ENCODE measurements around the gene TBC1D5.

TBC1D5 gene

DNA sequence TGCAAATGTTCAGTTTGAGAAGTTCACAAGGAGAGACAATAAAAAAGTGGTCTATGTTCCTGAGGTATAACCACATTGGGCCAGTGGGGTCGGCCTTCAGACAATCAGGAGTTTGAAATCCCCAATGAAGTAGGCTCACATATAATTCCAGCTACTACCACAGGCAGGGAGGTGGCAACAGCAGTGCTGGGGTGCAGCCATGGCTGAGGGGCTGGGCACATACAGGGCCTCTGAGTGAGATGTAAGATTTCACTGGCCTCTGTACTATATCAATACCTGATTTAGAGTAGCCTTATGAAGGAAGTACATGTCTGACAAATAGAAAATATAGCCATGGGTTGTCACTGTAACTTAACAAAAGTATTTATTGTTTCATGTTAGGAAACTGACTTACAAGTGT, 402.2 kb downstream of the TBC1D5 start:
- no peak for DNase-seq

DNA sequence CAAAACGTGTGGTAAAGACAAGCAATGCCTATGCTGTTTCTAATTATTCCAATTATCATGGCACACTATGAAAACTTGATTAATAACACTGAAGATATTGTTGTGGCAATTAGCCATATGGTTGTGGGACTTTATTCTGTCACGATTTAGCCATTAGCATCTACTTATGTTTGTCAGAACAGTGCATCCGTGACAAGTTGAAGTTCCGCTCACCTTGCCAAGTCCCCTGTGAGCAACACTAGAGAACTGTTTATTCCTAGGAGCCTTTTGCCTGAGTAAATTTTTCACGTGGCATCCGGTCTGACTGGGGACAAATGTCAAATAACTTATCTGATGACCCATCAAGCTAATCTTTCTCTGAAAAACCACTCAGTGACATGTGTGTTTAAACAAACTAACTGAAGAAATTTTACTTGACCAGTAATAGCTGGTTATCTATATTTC, 403.3 kb downstream of the TBC1D5 start:
- no peak for DNase-seq

DNA sequence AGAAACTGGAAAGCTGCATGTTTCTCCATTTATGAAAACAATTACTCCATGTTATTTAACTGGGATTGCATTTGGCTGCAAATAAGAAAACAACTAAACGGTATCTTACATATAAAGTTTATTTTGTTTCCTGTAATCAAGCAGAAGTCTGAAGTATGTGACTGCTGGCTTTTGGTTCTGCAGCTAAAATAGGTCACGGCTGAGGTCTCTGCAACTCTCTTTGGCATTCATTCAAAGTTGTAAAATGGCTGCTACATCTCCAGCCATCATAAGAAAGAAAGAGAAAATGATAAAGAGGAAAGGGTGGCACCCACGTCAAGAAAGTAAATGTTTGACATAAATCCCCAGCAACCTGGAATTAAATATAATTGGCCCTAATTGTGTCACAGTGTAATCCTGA, 406.1 kb downstream of the TBC1D5 start:
- peak; percentile 13 to 70 for DNase-seq

DNA sequence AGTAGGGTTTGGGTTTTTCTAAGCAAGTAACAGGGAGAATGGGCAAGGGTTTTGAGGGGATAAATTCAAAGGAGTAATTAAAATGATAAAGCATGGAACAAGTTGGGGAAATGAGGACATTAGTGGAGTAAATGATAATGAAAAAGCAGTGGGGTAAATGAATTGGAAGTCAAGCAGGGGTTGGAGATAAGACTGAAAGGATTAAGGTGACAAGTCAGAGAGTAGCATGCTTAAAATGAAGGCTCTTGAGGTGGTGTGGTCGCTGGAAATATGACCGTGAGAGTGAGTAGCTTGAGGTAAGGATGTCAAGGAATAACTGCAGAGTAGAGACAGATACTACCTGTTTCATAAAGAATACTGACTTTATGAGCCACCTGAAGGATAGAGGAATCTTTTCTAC, 408.5 kb downstream of the TBC1D5 start:
- no peak for DNase-seq

DNA sequence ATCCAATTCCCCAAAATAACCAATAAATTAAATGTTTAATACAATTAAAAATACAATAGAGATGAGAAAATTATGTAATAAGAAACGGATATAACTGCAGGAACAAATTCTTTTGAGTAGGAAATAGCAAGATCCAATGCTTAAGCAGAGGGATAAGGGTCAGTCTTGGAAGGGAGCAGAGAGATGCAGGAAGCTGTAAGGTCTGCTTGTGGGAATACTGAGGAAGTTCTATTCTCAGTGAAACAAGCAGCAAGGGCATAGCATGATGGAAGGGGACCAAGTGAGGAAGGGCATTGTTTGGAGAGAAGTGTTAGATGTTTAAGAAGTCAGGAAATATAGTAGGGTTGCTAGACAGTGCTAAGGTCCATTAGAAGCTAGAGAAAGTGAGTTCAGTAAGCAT, 409.0 kb downstream of the TBC1D5 start:
- no peak for DNase-seq

DNA sequence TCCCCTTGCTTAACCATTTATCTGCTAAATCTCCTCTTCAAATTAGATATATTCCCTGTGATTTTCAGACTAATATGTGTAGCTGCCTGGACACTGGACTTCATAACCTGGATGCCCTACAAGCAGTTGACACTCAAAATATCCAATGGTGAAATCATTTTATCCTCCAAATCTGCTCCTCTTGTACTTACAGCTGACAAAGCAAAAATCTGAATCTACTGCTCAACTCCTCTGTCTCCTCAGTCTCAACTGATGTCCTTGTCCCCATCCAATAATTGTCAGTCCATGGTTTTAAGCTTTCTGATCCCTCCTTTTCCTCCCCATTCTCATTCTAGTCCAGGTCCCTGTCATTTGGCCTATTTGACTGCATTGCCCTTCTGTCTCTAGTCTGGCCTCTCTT, 411.8 kb downstream of the TBC1D5 start:
- no peak for DNase-seq

DNA sequence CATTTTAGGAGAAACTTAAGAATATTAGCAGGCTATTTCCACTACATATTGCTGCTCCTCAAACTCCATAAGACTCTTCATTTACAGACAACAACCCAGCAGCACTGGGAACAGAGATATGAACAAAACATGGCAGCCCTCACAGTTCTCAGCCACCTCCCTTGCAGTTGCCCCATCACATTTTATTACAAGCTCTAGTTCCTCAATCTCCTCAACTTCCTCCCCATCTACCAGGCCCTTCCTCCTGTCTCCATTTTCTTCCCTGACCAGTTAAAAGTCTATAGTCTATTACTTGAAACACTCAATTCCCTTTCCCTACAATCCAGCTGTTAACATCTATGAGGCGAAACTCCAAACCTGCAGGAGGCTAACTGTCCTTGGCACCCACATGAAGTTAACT, 412.5 kb downstream of the TBC1D5 start:
- DNase-seq: no peak

DNA sequence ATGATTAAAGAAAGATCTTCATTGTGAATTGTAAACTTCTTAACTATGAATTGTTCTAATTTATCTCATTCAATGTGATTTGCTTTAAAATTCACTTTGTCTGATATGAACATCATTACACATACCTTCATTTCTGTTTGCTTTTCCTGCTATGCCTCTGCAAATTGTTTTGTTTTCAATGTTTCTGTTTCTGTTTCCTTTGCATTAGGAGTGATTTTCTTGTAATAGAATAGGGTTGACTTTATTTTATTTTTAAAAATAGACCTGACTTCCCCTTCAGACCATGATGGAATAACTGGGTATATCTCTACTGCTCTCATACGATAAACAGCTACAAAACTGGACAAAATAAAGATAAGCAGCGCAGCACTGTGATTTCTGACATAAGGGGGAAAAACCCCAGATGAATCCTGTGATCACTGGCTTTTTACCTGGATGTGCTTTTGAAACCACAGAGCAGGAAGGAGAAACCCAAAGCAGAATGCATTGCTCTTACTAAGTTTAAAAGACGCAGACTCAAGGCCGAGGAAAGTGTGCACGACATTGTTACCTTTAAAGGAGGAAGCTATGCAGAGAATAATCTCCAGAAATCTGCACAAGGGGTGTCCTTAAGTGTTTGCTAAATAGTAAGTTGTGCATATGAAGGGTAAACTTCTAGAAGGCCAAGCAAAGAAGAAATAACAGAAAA, 420.2 kb downstream of the TBC1D5 start:
- DNase-seq: no peak

DNA sequence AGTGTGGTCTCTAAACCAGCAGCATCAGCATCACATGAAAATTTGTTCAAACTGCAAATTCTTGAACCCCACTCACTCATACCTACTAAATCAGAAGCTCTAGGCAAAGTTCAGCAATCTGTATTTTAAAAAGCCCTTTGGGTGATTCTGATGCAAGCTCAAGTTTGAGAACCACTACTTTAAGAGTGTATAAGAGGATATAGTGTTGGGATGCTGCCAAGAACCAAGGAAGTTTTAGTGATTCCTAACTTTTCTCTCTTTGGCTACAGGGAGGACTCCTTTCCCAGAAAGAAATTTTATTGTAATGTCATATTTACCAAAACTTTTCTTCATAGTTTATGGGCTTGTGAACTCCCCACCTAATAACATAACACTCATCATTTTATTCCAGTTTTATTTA, 422.2 kb downstream of the TBC1D5 start:
- no peak for DNase-seq

DNA sequence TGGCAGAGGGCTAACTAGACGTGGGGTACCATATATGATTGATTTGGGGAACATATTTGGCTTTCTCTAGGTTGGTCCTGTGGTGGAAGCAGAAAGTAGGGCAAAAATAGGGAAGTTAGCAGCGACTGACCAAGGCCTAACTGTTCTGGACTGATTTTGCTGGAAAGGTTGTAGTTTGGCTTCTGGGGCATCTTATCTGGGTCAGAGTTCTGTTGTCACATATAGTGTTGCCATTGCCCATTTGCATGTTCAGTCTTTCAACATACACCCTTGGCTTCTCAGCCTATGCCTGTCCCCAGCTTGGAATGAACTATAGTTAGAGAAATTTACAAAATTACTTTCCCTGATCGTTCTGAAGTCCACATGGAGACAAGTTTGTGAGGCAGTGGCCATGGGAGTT, 426.5 kb downstream of the TBC1D5 start:
- no peak for DNase-seq

DNA sequence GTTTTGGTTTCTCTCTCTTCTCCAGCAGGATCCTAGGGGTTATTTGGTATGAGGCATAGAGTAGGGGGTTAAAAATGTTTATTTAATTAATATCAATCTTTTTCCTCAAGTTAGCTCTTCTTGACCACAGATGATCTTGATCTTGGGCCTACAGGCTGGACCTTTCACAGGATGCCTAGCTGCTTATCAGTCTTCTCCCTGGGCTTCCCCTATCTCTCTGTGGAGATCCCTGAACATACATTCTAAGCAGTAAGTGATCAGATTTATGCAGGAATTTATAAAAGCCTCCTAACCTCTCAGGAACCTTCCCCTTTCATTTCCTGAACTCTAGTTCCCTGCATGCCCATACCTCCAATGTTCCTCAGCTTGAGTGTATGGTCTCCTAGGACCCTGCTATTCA, 428.3 kb downstream of the TBC1D5 start:
- no peak for DNase-seq

DNA sequence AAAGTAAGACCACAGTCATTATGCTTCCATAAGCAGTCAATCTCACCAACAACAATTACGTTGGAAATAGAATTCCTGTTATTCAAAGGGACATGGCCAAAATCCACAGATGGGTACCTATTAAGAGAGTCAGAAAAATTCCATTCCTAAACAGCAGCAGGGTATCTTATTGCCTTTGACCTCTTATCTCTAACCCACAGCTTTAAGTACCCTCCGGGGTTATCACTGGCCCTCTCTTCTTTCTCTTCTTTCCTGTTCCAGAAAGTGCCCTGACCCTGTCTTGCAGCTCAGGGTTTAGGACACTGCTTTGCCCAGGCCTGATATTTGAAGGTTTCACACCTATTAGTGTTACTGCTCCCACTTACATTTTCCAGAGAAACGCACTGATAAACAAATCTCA, 428.7 kb downstream of the TBC1D5 start:
- DNase-seq: no peak

DNA sequence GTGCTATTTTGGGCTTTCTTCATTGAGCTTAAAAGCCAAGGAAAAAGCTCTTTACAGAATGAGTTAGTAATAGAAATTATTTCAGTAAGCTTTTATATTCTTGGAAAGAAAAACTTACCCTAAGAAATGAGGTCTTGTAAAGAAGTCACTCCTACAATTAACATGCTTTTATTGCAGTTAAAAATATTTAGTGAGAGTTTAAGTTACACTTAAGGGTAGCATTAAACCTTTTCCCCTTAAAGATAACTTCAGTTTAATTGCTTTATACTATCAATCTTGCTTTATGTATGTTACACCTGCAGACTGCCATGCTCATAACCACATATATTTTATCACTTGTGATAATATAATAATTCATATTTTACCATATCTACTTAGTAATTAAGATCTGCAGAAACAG, 431.4 kb downstream of the TBC1D5 start:
- DNase-seq: no peak

DNA sequence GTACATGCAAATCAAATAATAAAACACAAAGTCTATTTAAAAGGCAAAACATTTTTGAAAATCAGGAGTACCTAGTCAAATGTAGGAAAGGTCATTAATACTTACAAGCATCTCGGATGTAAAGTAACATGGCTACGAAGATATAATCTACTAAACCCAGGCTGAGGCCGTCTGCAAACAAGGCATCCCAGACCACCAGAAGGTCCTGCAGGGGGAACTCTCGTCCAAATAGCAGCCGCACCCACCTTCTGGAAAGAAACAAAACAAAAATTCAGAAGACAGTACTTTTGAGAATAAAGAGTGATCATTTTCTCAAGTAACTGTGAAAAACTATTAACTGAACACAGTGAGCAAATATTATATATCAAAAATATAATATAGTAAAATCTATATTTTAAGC, 434.5 kb downstream of the TBC1D5 start:
- DNase-seq: no peak

DNA sequence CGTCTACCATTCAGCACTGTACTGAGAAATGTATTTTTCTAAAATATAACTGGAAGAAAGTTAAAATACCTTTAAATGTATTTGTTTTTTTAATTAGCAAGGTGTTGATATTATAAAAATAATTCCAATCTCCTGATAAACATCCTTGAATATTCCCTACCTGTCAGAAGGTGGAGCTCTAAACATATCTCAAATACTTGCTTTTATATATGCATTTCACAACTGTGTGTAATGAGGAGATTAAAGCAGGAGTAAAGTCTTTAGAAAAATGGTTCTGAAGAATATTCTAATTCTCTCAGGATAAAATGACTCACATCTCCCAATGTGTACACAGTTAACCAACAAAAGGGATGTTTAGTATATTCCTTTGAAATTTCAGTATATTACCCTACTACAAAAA, 434.9 kb downstream of the TBC1D5 start:
- peak in 1 of 2 experiments; percentile 31 for DNase-seq

DNA sequence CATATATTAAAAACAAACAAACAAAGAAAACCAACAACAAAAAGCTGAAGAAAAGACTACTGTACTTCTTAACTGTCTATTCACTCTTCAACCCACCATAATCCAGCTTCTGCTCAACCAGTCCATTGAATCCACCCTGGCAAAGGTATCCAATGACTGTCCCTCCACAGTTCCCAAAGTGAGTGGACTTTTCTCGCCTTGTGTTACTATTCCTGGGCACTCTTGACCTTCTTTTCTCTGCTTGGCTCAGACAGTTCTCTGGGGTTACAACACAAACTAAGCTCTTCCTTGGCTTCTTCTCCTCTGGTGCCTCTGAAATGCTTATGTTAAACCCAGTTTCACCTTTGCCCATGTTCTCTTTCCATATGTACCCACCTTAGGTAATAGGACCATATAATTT, 437.5 kb downstream of the TBC1D5 start:
- no peak for DNase-seq

DNA sequence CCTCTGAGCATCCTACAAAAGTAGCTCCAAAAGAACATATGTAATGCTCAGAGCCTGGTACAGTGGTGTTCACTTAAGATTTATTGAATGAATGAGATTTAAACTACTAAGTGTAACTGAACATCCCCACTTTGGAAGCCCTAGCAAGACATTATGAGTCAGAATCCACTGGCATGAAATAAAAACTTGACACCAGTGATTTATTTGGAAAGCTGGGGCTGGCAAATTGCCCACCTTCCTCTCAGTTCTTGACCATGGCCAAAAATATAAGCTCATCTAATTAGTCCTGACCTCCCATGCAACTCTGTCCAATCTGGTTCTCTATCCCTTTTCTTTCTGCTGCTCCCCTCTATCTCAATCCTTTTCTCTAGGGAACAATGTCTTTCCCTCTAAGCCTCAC, 439.7 kb downstream of the TBC1D5 start:
- no peak for DNase-seq

DNA sequence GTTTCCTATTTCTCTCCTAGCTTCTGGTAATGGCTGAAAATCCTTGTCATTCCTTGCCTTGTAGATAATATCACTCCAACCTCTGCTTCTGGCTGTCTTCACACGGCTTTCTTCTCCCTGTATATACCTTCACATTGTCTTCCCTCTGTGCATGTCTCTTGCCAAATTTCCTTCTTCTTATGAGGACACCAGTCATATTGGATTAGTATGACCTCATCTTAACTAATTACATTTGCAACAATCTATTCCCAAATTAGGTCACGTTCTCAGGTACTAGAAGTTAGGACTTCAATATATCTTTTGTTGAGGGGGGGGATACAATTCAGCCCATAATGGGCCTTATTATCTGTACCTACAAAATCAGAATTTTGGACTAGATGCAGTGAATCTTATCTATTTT, 440.3 kb downstream of the TBC1D5 start:
- DNase-seq: no peak

DNA sequence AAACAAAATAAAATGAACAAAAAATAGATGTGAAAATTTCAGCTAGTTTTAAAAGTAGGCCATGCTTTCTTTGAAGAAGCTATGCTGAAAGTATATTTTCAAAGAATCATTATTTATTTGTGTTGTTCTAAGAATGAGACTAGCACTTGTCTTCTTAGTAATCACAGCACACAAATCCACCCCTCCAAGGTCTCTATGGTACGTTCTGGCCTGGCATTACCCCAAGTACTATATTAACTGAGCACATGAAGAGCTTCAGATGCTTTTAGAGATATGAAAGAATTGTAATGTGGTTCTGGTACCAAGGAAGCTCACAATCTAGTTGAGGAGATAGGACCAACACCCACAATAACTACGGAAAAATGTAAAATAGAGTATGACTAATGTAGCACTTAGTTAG, 441.2 kb downstream of the TBC1D5 start:
- DNase-seq: no peak

DNA sequence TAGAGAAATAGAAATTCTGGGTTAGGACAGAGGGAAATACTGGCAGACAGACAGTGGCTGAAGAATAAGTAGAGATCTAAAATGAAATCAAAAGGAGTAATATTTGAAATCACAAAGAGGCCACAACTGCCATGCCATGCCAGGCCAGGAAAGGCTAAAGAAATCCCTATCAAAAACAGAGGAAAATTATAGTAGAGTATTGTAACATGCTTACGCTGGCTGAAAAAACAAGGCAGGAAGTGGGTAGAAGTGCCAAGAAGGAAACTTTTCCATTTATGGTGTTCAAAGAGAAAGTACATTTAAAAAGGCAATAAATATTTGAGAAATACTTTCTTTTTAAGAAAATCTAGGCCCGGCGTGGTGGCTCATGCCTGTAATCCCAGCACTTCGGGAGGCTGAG, 442.0 kb downstream of the TBC1D5 start:
- DNase-seq: no peak

DNA sequence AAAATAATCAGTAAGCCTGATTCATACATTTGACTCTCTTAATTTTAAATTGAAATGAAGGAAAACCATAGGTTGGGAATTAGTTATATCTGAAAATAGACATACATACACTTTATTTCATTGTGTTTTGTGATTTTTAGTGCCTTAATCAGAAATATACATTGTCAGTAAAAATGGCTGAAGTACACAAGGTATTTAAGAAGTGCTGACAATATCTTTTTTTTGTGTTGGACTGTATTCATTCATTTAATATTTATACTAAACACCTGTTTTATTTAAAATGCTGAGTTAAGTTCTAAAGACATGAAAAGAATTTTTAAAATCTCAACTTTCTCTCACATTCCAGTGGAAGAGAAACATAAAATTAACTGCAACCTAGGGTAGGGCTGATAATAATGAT, 444.4 kb downstream of the TBC1D5 start:
- DNase-seq: no peak

DNA sequence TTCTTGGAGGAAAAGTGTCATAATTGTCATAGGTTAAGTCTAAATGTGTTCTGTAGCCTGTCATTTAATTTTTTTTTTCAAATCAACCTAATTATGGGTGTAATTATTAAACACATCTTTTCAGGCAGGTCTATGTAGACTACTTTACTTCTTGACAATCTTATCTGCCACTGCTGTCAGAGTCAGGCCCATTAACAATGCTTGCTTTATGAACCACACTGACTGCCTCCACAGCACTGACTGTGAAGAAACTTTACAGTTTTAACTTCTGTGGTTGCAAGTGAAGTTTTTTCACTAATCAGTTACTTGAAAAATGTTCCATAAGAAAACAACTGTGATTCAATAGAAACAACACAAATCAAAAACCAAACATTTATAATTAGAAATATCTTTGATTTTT, 449.9 kb downstream of the TBC1D5 start:
- DNase-seq: no peak

DNA sequence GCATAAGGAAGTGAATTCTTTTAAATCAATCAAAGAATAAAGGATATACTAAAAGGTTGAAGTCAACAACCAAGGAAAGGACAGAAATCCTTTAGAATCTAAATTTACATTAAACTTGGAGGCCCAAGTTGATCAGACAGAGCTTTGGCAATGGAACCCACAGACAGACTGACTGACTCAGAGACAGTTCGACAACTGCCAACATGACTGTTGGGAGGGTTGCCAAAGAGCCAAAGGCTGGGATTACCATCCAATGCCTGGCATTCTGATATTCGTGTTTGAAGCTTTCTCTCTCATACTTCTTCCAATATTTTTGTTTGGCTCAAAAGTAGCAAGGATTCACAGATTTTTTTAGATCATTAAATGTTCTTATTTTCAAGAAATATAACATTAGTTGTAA, 451.5 kb downstream of the TBC1D5 start:
- no peak for DNase-seq

DNA sequence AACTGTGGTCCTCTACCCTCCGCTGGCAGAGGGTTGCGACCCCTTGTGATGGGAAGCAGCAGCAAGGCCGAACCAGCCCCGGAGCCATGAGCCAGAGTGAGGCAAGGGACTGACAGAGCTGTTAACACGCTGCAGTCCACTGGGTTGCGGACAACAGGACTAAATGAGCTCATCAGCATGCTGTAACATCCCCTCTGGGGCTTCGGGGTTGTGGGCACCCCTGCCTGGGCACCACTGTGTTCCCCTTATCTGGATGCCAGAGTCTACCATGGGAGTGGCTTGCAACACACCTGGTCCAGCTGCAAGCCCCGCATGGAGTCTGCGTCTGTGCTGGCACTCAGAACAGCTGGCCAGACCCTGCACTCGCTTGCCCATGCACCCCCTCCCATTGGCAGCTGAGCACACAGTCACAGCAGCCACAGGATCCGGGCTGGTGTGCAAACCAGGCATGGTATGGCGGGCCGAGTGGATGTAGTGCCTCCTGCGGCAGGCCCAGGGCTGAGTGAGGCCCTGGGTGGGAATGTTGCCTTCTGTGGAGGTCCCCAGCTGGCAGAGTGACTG, 453.5 kb downstream of the TBC1D5 start:
- no peak for DNase-seq

DNA sequence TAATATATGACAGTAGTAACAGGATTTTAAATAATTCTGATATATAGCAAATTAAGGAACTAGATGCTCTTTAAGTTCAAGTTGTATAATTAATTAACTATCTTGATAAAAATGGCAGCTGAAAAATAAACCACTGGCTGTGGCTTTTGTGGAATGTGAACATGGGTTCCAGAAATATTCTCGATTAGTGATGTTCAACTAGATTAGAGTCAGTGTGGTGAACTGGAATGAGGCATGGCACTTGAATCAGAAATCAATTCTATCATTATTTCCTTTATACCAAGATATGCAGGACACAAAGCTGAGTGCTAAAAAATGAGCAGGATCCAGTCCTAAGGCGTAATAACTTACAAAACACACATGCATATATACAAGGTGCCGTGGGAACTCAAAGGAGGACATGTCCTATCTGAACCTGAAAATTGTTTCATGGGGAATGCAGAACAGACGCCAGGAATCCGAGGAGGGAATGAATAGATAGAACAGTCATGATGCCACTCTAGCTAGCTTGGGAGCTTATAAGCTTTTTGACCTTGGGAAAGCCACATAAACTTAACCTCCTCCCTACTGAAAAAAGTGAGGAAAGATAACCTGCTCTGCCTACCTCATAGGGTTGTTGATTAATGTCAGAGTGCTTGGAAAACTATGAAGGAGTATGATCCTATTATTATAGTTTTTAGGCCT, 455.3 kb downstream of the TBC1D5 start:
- no peak for DNase-seq
